ENCODE measurements around the gene FOXI1.

The FOXI1 gene

GRCh38 chr5:170148430-170149205 is 42.9 kb downstream of the FOXI1 start:
- Mint-ChIP-seq H3K4me3 (no peak overlapping the region), H3K27ac (no peak overlapping the region), H3K9me3 (no peaks in the 10 kb centered on the region), H3K36me3 (no peaks in the 10 kb centered on the region), H3K4me1 (no peaks in the 10 kb centered on the region)
- DNase-seq (ENCODE audit: low spot score in 2 of 2) = no peak
- no peak for ATAC-seq

GRCh38 chr5:170149206-170149515 is 43.5 kb downstream of the FOXI1 start:
- Mint-ChIP-seq H3K9me3 (no peaks in the 10 kb centered on the region), H3K4me1 (no peaks in the 10 kb centered on the region), H3K36me3 (no peaks in the 10 kb centered on the region), H3K27ac (no peak overlapping the region), H3K4me3 (no peak overlapping the region)
- ATAC-seq (no peak), DNase-seq (ENCODE audit: low spot score in 2 of 2) (no peak)

- H3K9me3 Mint-ChIP-seq = no peaks in the 10 kb centered on the region
These were observed 45.0 kb downstream of the FOXI1 start for GRCh38 chr5:170150713-170151096.

GRCh38 chr5:170151097-170151831 is 45.6 kb downstream of the FOXI1 start:
- Mint-ChIP-seq H3K27ac (no peak overlapping the region), H3K4me3 (no peak overlapping the region), H3K4me1 (no peaks in the 10 kb centered on the region), H3K36me3 (no peaks in the 10 kb centered on the region), H3K9me3 (no peaks in the 10 kb centered on the region)
- ATAC-seq (no peak), DNase-seq (ENCODE audit: low spot score in 2 of 2) (no peak)

More at GRCh38 chr5:170150713-170151096, 45.0 kb downstream of the FOXI1 start:
- ATAC-seq (no peak), DNase-seq (ENCODE audit: low spot score in 2 of 2) (no peak)
- no peak overlapping the region for H3K4me3 Mint-ChIP-seq
- H3K4me1 Mint-ChIP-seq = no peaks in the 10 kb centered on the region
- H3K27ac Mint-ChIP-seq = no peak overlapping the region
- no peaks in the 10 kb centered on the region for H3K36me3 Mint-ChIP-seq

- Mint-ChIP-seq H3K4me3 (no peak overlapping the region), H3K9me3 (no peaks in the 10 kb centered on the region), H3K27ac (no peak overlapping the region), H3K36me3 (no peaks in the 10 kb centered on the region), H3K4me1 (no peaks in the 10 kb centered on the region)
- ATAC-seq = peak; percentile 16
- no peak for DNase-seq (ENCODE audit: low spot score in 2 of 2)
These were observed 47.1 kb downstream of the FOXI1 start for GRCh38 chr5:170152767-170153166.

- H3K4me3 Mint-ChIP-seq = no peak overlapping the region
- no peaks in the 10 kb centered on the region for H3K36me3 Mint-ChIP-seq
- DNase-seq (ENCODE audit: low spot score in 2 of 2) (no peak), ATAC-seq (no peak)
- no peaks in the 10 kb centered on the region for H3K4me1 Mint-ChIP-seq
- H3K9me3 Mint-ChIP-seq = no peaks in the 10 kb centered on the region
- H3K27ac Mint-ChIP-seq = no peak overlapping the region
These were observed 48.6 kb downstream of the FOXI1 start for GRCh38 chr5:170154297-170154696.

GRCh38 chr5:170154744-170155143 is 49.0 kb downstream of the FOXI1 start:
- H3K36me3 Mint-ChIP-seq = no peaks in the 10 kb centered on the region
- DNase-seq (ENCODE audit: low spot score in 2 of 2) (no peak), ATAC-seq (no peak)
- no peaks in the 10 kb centered on the region for H3K4me1 Mint-ChIP-seq
- no peak overlapping the region for H3K4me3 Mint-ChIP-seq
- no peak overlapping the region for H3K27ac Mint-ChIP-seq
- H3K9me3 Mint-ChIP-seq = no peaks in the 10 kb centered on the region

GRCh38 chr5:170155771-170156170 is 50.1 kb downstream of the FOXI1 start:
- no peak for ATAC-seq
- Mint-ChIP-seq H3K4me1 (no peaks in the 10 kb centered on the region), H3K27ac (no peak overlapping the region), H3K9me3 (no peaks in the 10 kb centered on the region), H3K4me3 (no peak overlapping the region), H3K36me3 (no peaks in the 10 kb centered on the region)
- DNase-seq (ENCODE audit: low spot score in 2 of 2) = no peak

- H3K4me3 Mint-ChIP-seq = no peak overlapping the region
- DNase-seq (ENCODE audit: low spot score in 2 of 2) (no peak), ATAC-seq (no peak)
- H3K4me1 Mint-ChIP-seq = no peaks in the 10 kb centered on the region
- H3K9me3 Mint-ChIP-seq = no peaks in the 10 kb centered on the region
- no peaks in the 10 kb centered on the region for H3K36me3 Mint-ChIP-seq
- no peak overlapping the region for H3K27ac Mint-ChIP-seq
These were observed 53.5 kb downstream of the FOXI1 start for GRCh38 chr5:170159101-170159698.
